ENCODE data around the gene TTC24. TPM values are rescaled to one million over a fixed set of nuclear protein-coding genes. Genes with fewer than 3 reads are reported as not detected.
A peak's percentile ranks its signal among the peaks of the same experiment; 100 is the strongest.
"Not testable (repeated sequence)": the region's sequence is repeated elsewhere in the genome, so short reads cannot be mapped to it uniquely, and the experiment has no call there.

TTC24 gene
- not detected for total RNA-seq

DNA sequence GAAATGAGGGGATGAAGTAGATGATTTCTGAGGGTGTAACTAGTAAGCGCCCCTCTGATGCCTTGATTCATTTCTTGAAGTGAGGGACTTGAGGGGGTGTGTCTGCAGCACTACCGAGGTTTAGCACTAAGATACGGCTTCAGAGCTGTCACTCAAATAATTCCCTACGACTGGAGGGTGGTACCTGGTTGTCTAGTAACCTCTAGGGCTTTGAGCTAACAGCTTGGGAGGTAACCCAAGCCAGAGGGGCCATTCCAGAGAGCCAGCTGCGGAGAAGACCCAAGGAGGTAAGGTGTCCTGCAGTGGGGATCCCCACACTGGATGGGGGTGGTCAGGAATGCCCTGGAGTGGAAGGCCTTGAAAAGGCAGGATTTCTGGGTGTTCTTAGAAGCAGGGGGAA lies at the start of gene TTC24:
TSS of gene TTC24 (plus strand) at position 252 of the 400 bp plus-strand sequence. CDS start 1,642 bp downstream, outside the sequence.
- no peak for DNase-seq

DNA sequence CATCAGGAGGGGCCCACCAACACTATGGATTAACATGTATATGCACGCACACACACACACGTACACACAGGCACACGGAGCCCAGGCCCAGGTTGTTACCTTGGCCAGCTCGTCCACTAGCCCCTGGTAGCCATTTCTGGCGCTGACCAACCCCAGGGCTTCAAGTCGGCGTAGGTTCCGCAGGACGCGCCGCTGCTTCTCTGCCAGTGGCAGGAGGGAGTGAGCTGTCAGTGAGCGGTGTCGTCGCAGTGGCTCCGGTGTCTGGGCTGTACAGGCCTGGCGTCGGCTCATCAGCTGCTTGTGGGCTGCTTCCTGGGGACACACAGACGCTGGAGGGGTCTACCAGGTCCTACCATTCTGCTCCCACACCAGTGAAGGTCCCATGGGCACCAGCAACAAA lies 49.5 kb upstream of the TTC24 start:
- no peak for DNase-seq

DNA sequence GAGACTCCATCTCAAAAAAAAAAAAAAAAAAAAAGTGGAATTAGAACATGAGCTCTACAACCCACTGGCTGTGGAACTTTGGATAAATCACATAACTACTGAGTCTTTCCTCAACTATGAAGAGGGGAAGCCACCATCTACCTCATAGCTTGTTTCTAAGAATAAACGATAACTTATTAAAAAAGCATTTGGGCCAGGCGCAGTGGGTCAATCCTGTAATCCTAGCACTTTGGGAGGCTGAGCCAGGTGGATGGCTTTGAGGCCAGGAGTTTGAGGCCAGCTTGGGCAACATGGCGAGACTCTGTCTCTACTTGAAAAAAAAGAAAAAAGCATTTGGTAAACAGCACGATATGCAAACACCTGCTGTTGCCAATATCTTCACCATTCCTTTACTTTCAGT lies 47.1 kb upstream of the TTC24 start:
- DNase-seq = no peak

DNA sequence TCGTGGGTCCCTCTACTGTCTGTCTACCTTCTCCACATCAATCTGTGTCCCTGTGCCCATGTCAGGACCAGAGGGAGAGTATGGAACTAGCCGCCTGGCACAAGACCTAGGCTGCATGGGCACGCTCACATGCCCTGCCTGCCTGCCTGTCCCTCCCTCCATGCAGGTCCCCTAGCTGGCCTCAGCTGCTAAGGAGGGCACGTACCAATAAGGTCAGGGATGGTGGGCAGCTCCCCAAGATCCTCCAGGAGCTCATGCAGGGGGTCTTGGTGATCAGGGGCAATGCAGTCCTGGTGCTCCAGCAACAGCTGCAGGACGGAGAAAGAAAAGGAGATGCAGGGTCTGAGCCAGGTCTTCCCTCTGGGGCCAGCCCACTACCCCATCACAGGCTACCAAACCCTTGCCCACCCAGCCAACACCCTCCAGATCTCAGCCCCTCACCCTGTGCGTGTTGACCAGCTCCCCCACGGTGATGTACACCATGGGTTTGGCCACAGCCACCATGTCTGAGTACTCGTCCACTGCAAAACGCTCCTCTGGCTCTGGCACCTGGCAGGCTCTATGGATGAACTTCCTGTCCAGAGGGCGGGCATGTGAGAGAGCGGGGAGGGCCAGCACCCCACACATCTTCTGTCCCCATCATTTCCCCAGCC lies 45.8 kb upstream of the TTC24 start:
- DNase-seq = no peak

DNA sequence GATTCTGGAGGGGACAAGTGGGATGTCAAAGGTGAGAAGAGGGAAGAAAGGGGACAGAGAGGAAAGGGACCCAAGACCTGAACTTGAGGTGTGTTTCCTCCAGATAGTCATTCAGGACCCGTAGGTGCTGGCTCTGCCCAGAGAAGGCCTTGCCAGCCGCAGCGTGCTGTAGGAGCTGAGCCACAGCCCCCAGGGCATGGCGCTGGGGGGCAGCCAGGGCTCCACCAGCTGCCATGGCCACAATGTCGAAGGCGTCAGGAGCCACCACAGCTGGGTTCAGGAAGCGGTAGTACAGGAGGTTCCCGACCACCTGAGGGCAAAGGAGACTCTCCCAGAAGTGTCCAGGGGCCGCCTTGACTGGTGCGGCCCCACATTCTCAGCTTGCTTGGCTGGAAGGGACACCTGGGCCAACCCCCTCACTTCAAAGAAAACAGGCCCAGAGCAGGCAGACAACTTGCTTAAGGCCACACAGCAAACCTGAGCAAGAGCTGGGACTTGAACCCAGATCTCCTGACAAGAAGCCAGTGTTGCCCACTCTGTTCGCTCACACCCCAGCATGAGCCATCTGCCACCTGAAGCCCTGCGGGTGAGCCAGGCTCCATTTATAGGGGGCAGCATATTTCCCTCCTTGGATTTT lies 45.0 kb upstream of the TTC24 start:
- DNase-seq = no peak

DNA sequence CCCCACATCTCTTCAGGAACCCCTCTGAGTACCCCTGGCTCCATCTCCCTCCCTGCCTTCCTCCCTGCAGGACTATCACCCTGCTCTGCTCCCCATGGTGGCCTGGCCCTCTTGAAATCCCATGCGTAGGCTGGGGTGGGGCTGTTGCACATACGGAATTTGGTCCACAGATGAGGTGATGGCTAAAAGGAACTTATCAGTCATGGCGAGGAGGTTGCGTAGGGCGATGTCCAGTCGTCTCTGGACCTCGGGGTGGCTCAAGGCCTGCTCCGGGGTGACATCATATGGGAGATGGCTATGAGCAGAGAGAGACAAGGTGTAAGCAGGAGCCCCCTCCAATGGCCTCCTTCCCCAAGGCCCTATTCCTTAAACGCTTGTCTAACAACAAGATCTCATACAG lies 42.5 kb upstream of the TTC24 start:
- DNase-seq = no peak

GRCh38 chr1:156538711-156539440 lies 40.6 kb upstream of the TTC24 start:
- DNase-seq = no peak

DNA sequence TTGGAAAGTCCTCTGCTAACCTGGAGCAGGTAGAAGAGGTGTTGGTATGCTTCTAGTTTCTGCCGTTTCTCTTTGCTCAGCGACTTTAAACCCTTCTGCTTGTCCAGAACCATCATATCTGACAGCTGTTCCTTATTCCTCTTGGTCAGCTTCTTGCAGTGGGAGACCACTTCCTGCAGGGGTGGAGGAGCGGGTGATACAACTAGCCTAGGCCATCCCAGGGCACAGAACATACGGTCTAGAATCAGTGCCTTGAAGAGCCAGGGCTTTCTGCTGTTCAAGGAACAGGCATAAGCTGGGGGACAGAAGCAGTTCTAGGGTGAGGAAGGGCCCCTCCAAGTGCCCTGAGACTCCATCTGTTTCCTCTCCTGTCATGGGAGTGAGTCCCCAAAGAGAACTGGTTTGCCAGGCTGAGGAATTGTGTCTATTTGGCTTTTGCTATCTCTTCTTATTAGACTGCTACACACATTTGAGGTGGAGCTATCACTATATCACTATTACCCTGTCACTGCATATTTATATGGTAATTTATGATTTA lies 39.6 kb upstream of the TTC24 start:
- no peak for DNase-seq

DNA sequence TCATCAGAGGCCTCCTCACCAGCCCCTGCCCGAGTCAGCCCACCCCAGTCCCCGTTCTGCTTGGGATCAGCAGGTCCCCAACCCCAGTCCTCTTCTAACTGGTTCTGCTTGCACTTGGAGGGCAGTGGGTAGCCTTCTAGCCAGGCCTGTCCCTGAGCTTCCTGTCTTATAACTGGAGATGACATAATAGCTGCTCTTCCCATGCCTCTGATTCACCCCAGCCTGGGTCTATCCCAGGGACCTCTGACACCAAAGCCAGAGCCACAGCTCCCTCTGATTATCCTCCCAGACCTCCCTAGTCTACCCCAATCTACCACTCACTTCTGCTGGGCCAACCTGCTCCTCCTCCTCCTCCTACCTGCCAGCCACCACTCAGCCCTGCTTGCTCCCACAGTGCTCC lies 38.6 kb upstream of the TTC24 start:
- no peak for DNase-seq

DNA sequence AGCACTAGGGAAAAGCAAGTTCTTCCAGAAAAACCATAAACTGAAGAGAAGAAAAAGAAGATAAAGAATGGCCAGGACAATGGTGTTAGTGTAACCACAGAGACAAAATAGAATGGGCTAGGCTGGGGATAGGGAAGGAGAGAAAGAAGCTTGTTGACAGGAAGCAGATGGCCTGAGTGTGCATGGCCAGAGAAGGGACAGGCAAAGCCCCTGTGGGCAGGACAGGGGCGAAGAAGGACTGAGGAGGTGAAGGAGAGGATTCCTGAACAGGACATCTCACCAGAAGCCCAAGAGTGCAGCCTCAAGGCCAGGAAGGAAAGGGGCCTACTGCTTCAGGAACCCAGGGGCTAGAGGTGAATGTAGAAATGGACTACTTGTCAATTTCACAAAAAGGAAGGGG lies 36.5 kb upstream of the TTC24 start:
- no peak for DNase-seq

- no peak for DNase-seq
Observed at GRCh38 chr1:156544592-156545102, 34.9 kb upstream of the TTC24 start.

- peak; percentile 9 for DNase-seq
Observed at GRCh38 chr1:156546267-156546666, 33.3 kb upstream of the TTC24 start.

DNA sequence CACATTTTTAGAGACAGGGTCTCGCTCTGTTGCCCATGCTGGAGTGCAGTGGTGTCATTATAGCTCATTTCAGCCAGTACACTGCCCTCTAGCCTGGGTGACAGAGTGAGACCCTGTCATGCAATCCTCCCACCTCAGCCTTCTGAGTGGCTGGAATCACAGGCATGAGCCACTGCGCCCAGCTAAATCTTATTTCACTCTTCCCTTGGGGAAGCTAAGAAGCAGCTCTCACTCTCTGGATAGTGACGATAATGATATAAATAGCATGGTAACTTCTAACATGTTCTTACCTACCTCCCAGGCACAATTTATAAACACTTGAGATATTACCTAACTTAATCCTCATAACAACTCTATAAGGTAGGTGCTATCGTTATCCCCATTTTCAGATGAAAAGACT lies 32.1 kb upstream of the TTC24 start:
- no peak for DNase-seq

GRCh38 chr1:156547982-156548381 lies 31.5 kb upstream of the TTC24 start:
- no peak for DNase-seq

DNA sequence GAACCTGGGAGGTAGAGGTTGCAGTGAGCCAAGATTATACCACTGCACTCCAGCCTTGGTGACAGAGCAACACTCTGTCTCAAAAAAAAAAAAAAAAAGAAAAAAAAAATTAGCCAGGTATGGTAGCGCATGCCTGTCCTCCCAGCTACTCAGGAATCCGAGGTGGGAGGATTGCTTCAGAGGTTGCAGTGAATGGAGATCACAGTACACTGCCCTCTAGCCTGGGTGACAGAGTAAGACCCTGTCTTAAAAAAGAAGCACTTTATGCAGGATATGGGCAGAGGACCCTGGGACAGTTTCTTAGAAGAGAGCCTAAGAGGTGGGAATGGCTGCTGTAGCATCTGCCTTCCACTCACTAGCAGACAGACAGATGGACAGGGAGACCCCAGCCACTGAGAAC lies 30.1 kb upstream of the TTC24 start:
- no peak for DNase-seq

- no peak for DNase-seq
Observed at GRCh38 chr1:156549831-156550230, 29.7 kb upstream of the TTC24 start.

DNA sequence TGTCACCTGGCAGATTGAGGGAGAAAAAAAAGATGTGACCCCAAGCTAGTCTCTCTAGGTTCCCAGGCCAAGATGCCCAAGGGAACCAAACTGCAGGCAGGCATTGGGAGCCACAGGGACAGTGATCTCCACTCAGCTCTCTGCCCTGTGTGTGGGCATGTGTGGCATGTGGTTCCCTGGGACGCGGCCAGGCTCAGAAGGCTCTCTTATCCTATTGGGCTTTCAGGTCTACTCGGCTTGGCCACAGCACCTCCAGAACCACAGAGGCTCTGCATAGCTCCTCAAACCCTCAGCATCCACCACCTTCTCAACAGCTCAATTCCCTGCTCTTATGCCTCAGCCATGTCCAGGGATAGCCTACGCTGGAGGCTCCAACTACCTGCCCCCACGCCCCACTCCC lies 29.2 kb upstream of the TTC24 start:
- no peak for DNase-seq

DNA sequence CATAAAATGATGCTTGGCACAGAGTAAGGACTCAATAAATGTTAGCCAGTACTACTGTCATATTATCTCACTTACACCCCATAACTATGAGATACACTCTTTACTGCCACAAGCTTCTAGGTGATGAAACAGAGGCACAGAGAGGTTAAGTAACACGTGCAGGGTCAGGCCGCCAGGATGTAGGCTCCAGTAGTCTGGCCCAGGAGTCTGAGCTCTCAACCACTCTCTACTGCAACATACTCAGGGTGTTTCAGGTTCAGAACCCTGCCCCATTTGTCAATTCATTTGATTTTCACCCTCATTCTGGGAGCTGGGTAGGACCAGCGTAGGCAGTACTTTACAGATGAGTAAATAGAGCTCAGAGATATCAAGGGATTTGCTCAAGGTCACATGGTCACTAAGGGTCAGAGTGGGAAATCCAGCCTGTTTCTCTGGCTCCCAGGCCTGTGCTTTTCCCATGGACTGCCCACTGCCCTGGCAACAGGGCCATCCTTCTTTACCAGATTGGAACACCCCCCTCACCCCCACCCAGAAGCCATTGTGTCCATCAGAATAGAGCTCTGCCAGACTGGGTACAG lies 28.4 kb upstream of the TTC24 start:
- DNase-seq = no peak

- DNase-seq = no peak
Observed at GRCh38 chr1:156551869-156552268, 27.7 kb upstream of the TTC24 start.

DNA sequence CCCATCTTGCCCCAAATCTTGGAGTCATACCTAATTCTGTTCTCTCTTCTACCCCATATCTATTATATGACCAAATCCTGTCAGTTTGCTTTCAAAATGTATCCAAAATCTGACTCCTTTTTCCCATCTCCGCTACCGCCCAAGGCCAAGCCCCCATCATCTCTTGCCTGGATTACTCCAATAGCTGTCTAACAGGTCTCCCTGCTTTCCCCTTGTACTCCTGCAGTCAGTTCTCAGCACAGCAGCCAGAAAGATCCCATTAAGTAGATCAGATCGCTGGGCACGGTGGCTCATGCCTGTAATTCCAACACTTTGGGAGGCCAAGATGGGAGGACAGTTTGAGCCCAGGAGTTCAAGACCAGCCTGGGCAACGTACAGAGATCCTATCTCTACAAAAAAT lies 27.0 kb upstream of the TTC24 start:
- no peak for DNase-seq

DNA sequence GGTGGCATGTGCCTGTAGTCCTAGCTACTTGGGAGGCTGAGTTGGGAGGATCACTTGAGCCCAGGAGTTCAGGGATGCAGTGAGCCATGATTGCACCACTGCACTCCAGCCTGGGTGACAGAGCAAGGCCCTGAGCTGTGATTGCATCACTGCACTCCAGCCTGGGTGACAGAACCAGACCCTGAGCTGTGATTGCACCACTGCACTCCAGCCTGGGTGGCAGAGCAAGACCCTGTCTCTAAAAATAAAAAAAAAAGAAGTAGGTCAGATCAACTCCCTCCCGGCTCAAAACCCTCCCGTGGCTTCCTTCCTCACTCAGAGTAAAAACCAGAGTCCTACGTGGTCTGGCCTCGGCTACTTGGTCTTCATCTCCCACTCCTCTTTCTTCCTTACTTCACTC lies 26.6 kb upstream of the TTC24 start:
- not testable (repeated sequence) for DNase-seq

DNA sequence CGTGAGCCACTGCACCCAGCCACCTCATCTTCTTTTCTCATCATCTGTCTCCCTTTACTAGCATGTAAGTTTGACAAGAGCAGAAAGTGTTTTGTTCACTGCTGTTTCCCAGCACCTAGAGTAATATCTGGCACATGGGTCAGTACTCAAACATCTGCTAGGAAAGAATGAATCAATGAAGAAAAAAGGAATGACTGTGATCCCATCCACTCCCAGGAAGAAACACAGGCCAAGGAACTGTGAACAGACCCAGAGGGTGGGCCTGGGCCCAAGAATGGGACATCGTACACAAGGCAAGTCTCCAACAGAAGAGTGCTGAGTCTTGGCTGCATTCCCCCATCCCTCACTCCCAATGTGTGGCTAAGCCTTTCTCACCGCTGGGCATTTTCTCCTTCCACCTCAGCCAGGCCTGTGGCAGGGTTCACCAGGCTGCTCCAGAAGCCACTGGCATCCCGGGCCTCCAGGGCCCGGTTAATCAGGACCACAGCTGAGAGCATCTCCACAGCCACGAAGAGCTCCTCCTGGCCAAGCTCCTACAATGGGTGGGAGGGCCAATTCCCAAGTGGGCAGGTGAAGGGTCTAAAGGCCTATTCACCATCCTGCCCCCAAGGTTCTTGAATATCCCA lies 25.6 kb upstream of the TTC24 start:
- no peak for DNase-seq

Data from occipital lobe (tissue), 2 donors.